CD14-positive monocyte (primary cell): ENCODE measurements around the gene PAGE1. TPM values are rescaled to one million over a fixed set of nuclear protein-coding genes. Genes with fewer than 3 reads are reported as not detected.
A peak's percentile ranks its signal among the peaks of the same experiment; 100 is the strongest.
"Not testable (repeated sequence)": the region's sequence is repeated elsewhere in the genome, so short reads cannot be mapped to it uniquely, and the experiment has no call there.

Experiments used
- DNase-seq, 3 donors: peaks; one replicate each; pipeline ENCODE4 v3.0.0-alpha.2; 2011 to 2022
- H2AFZ ChIP-seq: 2 replicates; pipeline ENCODE4 v1.6.0; 2012; ENCODE audit warnings: mild to moderate bottlenecking, low read depth, low read length, inconsistent platforms; ENCODE audit not compliant: insufficient read depth, poor library complexity, severe bottlenecking
- H3K27ac ChIP-seq, 2 donors: 1 replicate in 1 of 2; 2 replicates in 1 of 2; pipeline ENCODE4 v1.5.1; 2012 to 2013; ENCODE audit warnings: low read length in 2 of 2, control low read depth in 1 of 2, inconsistent platforms in 1 of 2, low read depth in 1 of 2, mild to moderate bottlenecking in 1 of 2
- H3K27me3 ChIP-seq, 2 donors: one replicate each; pipeline versions ENCODE4 v1.6.0 to v1.6.1; 2011 to 2013; ENCODE audit warnings: low read length in 2 of 2; ENCODE audit not compliant: control insufficient read depth in 2 of 2, insufficient read depth in 2 of 2
- H3K36me3 ChIP-seq, 2 donors: replicated peaks in 1 of 2; 1 replicate in 1 of 2; 2 replicates in 1 of 2; pipeline versions ENCODE4 v1.5.1 to v1.6.1; 2012 to 2013; ENCODE audit warnings: low read length in 2 of 2, control low read depth in 1 of 2, inconsistent platforms in 1 of 2, mild to moderate bottlenecking in 1 of 2; ENCODE audit not compliant: insufficient read depth in 2 of 2, control insufficient read depth in 1 of 2
- H3K4me1 ChIP-seq, 2 donors: 1 replicate in 1 of 2; 2 replicates in 1 of 2; pipeline versions ENCODE4 v1.5.1 to v1.6.1; 2012 to 2013; ENCODE audit warnings: low read length in 2 of 2, control low read depth in 1 of 2, inconsistent platforms in 1 of 2, mild to moderate bottlenecking in 1 of 2, moderate library complexity in 1 of 2; ENCODE audit not compliant: insufficient read depth in 2 of 2, control insufficient read depth in 1 of 2
- H3K4me2 ChIP-seq: replicated peaks from 2 replicates; pipeline ENCODE3; 2012; ENCODE audit warnings: low read length, moderate library complexity, mild to moderate bottlenecking; ENCODE audit not compliant: poor library complexity, severe bottlenecking; ENCODE audit errors: extremely low read depth
- H3K4me3 ChIP-seq, 3 experiments: fragments of 200-600 bp in 1 of 3; sonication (generic) in 1 of 3; replicated peaks in 1 of 3; 1 replicate in 2 of 3; 2 replicates in 1 of 3; pipeline ENCODE4 v1.5.1; 2011 to 2013; ENCODE audit warnings: low read length in 3 of 3, mild to moderate bottlenecking in 3 of 3, control low read depth in 2 of 3, low read depth in 2 of 3, inconsistent platforms in 1 of 3, moderate library complexity in 1 of 3
- H3K79me2 ChIP-seq: 2 replicates; pipeline ENCODE4 v1.6.0; 2012; ENCODE audit warnings: mild to moderate bottlenecking, control low read depth, inconsistent platforms, low read length, moderate library complexity; ENCODE audit not compliant: insufficient read depth
- H3K9ac ChIP-seq: 2 replicates; pipeline ENCODE4 v1.6.0; 2017; ENCODE audit warnings: low read length, mild to moderate bottlenecking; ENCODE audit not compliant: insufficient read depth, poor library complexity, severe bottlenecking
- H3K9me3 ChIP-seq, 2 donors: replicated peaks in 1 of 2; 1 replicate in 1 of 2; 2 replicates in 1 of 2; pipeline versions ENCODE4 v1.5.1 to v1.6.1; 2012 to 2013; ENCODE audit warnings: low read length in 2 of 2, control low read depth in 1 of 2; ENCODE audit not compliant: control insufficient read depth in 1 of 2, insufficient read depth in 1 of 2
- H4K20me1 ChIP-seq: 2 replicates; pipeline ENCODE4 v1.6.0; 2012; ENCODE audit warnings: mild to moderate bottlenecking, low read length, control low read depth, moderate library complexity; ENCODE audit not compliant: insufficient read depth
- H3K27ac Mint-ChIP-seq, 7 donors: one replicate each; pipeline ENCODE4 v1.8.0; 2020; ENCODE audit warnings: mild to moderate bottlenecking in 7 of 7, mixed read lengths in 7 of 7, moderate library complexity in 6 of 7, inconsistent platforms in 2 of 7
- H3K27me3 Mint-ChIP-seq, 3 donors: one replicate each; pipeline ENCODE4 v1.8.0; 2021 to 2022; ENCODE audit warnings: low read depth in 3 of 3, mild to moderate bottlenecking in 3 of 3, mixed read lengths in 3 of 3, moderate library complexity in 3 of 3, inconsistent platforms in 1 of 3
- H3K36me3 Mint-ChIP-seq, 2 donors: one replicate each; pipeline ENCODE4 v1.8.0; 2020; ENCODE audit warnings: mixed read lengths in 2 of 2, inconsistent platforms in 1 of 2, mild to moderate bottlenecking in 1 of 2
- H3K4me1 Mint-ChIP-seq: one replicate; pipeline ENCODE4 v1.8.0; 2020; ENCODE audit warnings: mild to moderate bottlenecking, mixed read lengths
- H3K4me3 Mint-ChIP-seq, 2 donors: one replicate each; pipeline ENCODE4 v1.8.0; 2020; ENCODE audit warnings: mild to moderate bottlenecking in 2 of 2, mixed read lengths in 2 of 2, moderate library complexity in 1 of 2
- H3K9me3 Mint-ChIP-seq, 7 donors: one replicate each; pipeline ENCODE4 v1.8.0; 2020 to 2022; ENCODE audit warnings: mixed read lengths in 7 of 7, mild to moderate bottlenecking in 6 of 7, moderate library complexity in 6 of 7, inconsistent platforms in 2 of 7
- WGBS: methylation state at CpG from one replicate; pipeline ENCODE4 v1.1.5; 2013; ENCODE audit warnings: missing lambda C conversion rate; ENCODE audit not compliant: insufficient coverage; 5-methylcytosine and 5-hydroxymethylcytosine counted together
- intact Hi-C, 2 donors: fragments of 100-400 bp; cut with micrococcal nuclease; formaldehyde crosslinking; loops; one replicate each; pipeline versions ENCODE4 v1.15.0 to v1.15.1; 2023
- polyA plus RNA-seq, 3 donors: library from polyadenylated mRNA; depleted of rRNA in 1 of 3; unstranded in 2 of 3; stranded (reverse) in 1 of 3; fragments of 300-500 nt in 2 of 3; fragments of >200 nt in 1 of 3; fragmentation: Illumina TruSeq in 2 of 3; gene quantifications; 1 replicate in 2 of 3; 2 replicates in 1 of 3; pipeline ENCODE4 v1.2.3, GENCODE V29; 2012 to 2021
- TF ChIP-seq, protein P1 (sequence below): fragments of 200-600 bp; IDR thresholded peaks from one replicate; pipeline ENCODE4 v1.8.0; 2022; ENCODE audit warnings: antibody characterized with exemption, mild to moderate bottlenecking

Gene PAGE1
- polyA plus RNA-seq, 3 donors: not detected

DNA sequence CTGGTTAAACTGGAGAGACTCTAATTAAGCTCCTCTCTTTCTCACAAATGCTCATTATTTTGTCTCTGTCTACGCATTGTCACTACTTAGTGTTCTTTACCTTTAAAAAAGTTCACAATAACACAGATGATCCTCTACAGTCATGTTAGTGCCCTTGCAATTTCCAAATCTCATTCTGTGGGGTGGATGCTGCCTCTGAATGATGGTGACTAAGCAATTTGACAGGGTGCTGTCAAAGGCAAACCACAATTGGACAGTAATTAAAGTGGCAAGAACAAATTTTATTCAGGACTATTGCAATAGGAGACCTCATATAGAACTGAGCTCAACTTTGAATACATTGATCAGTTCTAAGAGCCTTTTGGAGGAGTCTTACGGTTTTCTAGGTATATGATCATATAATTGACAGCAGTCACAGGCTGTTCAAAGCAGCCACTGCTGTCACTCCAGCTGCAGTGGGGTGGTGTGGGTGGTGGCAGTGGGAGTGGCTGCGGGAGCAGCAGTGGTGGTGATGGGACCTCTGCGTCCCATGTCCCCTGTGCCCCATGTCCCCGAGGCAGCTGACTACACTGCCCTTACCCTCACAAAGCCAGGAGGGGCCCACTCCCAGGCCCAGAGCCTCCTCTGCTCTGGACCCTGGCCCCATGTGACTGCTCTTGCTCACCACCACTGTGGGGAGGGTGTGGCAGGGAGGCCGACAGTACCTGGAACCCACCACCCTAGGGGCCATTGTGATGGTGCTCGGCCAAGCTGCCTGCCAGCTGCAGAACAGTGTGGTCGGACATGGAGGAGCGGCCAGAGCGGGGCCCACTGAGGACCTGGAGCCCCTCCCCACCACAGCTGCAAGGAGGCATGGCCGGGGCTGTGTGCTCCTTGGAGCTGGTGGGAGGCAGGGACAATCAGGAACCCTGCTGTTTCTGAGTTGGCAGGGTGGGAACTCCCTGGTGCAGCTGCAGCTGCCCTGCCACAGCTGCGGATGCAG is 30.4 kb upstream of the PAGE1 start:
- intact Hi-C loops: no loop called here
- Mint-ChIP-seq H3K4me3 (no peak overlapping the region), H3K27me3 (peaks cover 2 to 16% (median 4%) of the 10 kb centered on the region in 3 donors), H3K4me1 (peaks cover 4% of the 10 kb centered on the region), H3K27ac (no peak overlapping the region), H3K36me3 (no peaks in the 10 kb centered on the region), H3K9me3 (peaks cover 0 to 14% (median 2%) of the 10 kb centered on the region in 7 donors)
- Histone ChIP-seq H3K27me3 (no peaks in the 10 kb centered on the region), H3K4me1 (peaks cover 0 to 15% of the 10 kb centered on the region in 2 donors), H2AFZ (no peak overlapping the region), H3K79me2 (no peaks in the 10 kb centered on the region), H3K9me3 (no peaks in the 10 kb centered on the region), H3K27ac (no peak overlapping the region), H3K36me3 (no peaks in the 10 kb centered on the region), H3K9ac (no peak overlapping the region), H3K4me2 (no peak overlapping the region), H4K20me1 (no peaks in the 10 kb centered on the region), H3K4me3 (no peak overlapping the region)
- WGBS: 60% methylated on average over 1 of the region's 12 CpGs
- no peak for DNase-seq
- TF ChIP-seq, protein P1, sequence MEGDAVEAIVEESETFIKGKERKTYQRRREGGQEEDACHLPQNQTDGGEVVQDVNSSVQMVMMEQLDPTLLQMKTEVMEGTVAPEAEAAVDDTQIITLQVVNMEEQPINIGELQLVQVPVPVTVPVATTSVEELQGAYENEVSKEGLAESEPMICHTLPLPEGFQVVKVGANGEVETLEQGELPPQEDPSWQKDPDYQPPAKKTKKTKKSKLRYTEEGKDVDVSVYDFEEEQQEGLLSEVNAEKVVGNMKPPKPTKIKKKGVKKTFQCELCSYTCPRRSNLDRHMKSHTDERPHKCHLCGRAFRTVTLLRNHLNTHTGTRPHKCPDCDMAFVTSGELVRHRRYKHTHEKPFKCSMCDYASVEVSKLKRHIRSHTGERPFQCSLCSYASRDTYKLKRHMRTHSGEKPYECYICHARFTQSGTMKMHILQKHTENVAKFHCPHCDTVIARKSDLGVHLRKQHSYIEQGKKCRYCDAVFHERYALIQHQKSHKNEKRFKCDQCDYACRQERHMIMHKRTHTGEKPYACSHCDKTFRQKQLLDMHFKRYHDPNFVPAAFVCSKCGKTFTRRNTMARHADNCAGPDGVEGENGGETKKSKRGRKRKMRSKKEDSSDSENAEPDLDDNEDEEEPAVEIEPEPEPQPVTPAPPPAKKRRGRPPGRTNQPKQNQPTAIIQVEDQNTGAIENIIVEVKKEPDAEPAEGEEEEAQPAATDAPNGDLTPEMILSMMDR: no peak

DNA sequence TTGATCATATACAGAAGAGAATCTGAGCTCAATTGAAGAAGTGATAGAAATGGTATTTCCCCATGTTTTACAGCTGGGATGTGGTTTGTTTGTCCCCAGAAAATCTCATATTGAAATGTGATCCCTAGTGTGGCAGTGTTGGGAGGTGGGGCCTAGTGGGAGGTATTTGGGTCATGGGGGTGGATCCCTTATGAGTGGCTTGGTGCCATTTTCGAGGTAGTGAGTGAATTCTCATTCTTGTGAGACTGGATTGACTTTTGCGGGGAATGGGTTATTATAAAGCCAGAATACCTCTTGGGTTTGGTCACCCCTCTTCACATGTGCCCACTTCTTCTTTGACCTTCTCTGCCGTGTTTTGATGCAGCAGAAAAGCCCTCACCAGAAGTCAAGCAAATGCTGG is 29.6 kb upstream of the PAGE1 start:
- no peak overlapping the region for H3K4me3 ChIP-seq
- H3K4me1 ChIP-seq: peaks cover 0 to 15% of the 10 kb centered on the region in 2 donors
- Mint-ChIP-seq H3K27ac (peak overlapping the region in 1 of 7 donors; percentile 57), H3K27me3 (peaks cover 2 to 16% (median 4%) of the 10 kb centered on the region in 3 donors), H3K9me3 (peaks cover 0 to 14% (median 2%) of the 10 kb centered on the region in 7 donors), H3K4me1 (peaks cover 4% of the 10 kb centered on the region), H3K4me3 (no peak overlapping the region), H3K36me3 (no peaks in the 10 kb centered on the region)
- H3K4me2 ChIP-seq: no peak overlapping the region
- H3K9ac ChIP-seq: no peak overlapping the region
- TF ChIP-seq, protein P1: no peak
- no peaks in the 10 kb centered on the region for H3K27me3 ChIP-seq
- no peak overlapping the region for H3K27ac ChIP-seq
- H3K9me3 ChIP-seq: no peaks in the 10 kb centered on the region
- H4K20me1 ChIP-seq: no peaks in the 10 kb centered on the region
- intact Hi-C loops: no loop called here
- WGBS: no CpG with 5 or more reads among the region's 3 CpGs
- H3K36me3 ChIP-seq: no peaks in the 10 kb centered on the region
- no peaks in the 10 kb centered on the region for H3K79me2 ChIP-seq
- no peak overlapping the region for H2AFZ ChIP-seq
- no peak for DNase-seq

DNA sequence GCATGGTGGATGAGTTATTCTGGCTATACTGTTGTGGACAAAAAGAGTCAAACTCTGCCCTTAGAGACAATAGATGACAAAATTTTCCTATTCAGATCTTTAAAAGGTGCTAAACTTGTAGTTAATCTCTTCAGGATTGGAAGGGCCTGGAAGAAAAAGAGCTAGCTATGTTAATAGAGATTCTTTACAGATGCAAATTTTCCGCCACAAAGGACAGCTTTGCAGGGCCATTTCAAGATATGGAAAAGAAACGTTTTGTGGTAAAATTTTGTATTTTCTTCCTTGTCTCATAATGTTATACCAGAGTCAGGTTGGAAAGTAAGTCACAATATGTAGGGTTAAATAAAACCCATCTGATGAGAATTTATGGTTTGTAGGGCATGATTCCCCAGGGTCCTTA is 24.3 kb upstream of the PAGE1 start:
- H3K9me3 ChIP-seq, H3K27ac ChIP-seq, H3K4me3 Mint-ChIP-seq, H3K4me1 Mint-ChIP-seq, H3K36me3 ChIP-seq, H3K4me3 ChIP-seq, H3K36me3 Mint-ChIP-seq, intact Hi-C loops, H3K27me3 ChIP-seq, DNase-seq, H2AFZ ChIP-seq, H3K79me2 ChIP-seq, H3K27ac Mint-ChIP-seq, H3K9ac ChIP-seq, H4K20me1 ChIP-seq, H3K4me1 ChIP-seq, H3K4me2 ChIP-seq: not testable (repeated sequence)
- H3K9me3 Mint-ChIP-seq: peaks cover 0 to 18% (median 3%) of the 10 kb centered on the region in 7 donors
- peaks cover 4 to 18% (median 5%) of the 10 kb centered on the region in 3 donors for H3K27me3 Mint-ChIP-seq
- no CpG with 5 or more reads among the region's 2 CpGs for WGBS
